ENCODE results near the gene SOX10. TPM values are rescaled to one million over a fixed set of nuclear protein-coding genes. Genes with fewer than 3 reads are reported as not detected.

The SOX10 gene
- polyA plus RNA-seq, 3 donors = 1.4 to 2.3 (median 1.5) TPM

DNA sequence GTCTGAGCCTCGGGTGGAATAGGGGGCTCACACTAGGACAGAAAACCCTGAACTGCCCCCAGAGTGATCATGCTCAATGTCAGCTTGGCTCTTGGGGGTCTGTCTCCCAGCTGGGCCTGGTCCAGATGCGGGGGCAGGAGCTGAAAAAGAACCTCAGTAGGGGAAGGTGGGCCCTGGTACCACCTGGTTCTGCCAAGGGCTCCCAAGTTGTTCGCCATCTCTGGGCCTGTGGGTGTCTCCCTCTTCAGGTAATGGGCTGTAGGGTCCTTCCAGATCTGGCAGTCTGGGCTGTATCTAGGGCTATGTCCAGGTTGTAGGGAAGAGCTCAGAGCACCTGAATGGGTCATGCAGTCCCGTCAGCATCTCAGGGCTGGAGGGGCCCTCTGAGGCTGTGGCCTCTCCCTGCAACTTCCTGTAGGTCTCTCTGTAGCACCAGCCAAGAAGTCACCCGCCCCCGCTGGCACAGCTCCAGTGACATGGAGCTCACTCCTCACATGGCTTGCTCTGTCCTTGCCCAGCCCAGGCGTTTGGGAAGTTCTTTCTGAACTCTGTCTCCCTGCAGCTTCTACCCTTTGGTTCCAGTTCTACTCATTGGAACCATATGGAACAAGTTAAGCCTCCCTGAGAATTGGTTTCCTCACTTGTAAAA, 33.0 kb upstream of the SOX10 start:
- no peak for DNase-seq

DNA sequence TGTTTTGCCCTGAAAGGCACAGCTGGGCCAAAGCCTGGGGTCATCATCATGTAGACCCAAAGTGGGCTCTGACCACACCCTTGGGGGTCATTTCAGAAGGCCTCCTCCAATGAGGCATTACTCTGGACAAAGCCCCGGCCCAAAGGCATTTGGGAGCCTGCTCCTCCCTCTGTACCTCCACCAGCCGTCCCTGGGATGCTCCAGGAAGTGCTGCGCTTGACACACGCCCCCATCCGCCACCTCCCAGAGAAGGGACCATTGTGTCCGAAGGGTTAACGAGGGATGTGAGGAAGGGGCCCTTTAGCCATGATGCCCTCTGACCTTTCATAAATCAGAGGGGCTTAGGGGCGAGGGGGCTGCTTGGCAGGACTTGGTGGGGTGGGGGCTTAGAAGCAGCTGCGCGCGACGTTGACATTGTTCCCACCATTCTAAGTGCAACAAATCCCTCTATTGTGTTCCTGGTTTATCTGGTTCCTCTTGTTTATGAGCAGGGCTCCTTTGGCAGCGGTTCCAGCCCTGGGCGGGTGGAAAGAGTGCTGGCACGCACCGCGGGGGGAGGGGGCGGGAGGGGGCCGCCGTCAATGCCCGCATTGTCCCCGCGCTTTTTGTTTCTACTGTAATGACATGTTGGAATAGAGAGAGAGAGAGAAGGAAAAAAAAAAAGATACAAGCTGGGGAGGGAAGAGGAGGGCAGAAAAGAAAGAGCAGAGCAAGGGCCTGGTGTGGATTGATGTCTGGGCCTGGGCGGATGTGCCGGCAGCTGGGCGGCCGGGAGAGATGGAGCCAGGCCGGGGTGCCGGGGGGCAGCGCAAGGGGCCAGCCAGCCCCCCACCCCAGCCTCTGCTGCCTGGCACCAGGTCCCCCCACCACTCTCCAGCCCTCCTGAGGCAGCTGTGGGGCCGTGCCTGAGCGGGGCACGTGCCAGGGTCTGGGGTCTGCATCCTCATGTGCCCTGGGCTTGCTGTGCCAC, 32.1 kb upstream of the SOX10 start:
- no peak for DNase-seq

DNA sequence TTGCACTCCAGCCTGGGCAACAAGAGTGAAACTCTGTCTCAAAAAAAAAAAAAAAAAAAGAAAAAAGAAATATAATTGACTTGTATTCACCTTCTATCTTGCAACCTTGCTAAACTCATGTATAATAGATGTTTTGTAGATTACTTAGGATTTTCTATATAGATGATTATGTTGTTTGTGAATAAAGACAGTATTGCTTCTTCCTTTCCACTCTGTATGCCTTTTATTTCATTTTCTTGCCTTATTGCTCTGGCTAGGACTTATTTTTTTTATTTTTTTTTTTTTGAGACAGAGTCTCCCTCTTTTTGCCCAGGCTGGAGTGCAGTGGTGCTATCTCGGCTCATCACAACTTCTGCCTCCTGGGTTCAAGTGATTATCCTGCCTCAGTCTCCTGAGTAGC, 29.7 kb upstream of the SOX10 start:
- no peak for DNase-seq

DNA sequence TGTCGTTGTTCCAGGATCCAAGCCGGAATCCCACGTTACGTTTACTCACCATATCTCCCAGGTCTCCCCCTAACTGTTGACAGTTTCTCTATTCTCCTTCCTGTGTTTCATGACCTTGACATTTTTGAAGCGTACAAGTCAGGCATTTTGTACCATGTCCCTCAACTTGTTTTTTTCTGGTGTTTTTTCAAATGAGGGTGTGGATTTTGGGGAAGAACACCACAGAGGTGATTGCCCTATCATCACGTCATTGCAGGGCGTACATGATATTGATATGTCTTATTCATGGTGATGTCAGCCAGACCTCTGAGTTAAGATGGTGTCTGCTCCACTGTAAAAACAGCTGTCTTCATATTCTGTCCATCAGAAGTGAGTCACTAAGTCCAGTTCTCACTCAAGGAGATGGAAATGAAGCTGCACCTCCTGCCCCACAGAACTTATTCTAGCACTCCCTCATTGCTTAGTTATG, 28.3 kb upstream of the SOX10 start:
- DNase-seq = no peak

DNA sequence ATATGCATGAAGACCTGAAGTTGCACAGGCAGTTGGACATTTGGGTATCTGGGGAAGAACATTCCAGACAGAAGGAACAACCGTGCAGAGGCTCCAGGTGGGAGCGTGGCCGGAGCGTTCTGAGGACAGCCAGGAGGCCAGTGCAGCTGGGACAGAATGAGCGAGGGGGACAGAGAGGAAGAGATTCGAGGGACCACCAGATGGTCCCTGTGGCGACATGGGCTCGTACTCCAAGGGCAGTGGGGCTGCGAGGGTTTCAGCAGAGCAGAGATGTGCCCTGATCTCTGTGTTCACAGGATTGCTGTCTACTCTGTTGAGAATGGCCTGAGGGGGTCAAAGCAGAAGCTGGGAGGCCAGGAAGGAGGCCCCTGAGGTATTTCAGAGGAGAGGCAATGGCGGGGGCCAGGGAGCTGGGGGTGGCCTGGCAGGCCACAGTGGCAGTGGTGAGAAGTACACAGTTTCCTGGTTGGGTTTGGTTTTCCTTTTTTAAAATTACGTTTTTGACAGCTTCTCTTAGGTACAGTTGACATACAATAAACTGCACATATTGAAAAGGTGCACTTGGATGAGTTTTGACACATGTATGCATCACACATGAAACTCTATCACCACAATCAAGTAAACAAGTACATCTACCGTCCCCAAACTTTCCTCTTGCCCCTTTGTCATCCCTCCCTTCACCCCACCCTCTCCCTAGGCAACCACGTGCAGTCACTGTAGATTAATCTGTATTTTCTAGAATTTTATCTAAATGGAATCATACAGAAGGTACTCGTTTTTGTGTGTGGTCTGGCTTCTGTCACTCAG, 24.8 kb upstream of the SOX10 start:
- DNase-seq = no peak

DNA sequence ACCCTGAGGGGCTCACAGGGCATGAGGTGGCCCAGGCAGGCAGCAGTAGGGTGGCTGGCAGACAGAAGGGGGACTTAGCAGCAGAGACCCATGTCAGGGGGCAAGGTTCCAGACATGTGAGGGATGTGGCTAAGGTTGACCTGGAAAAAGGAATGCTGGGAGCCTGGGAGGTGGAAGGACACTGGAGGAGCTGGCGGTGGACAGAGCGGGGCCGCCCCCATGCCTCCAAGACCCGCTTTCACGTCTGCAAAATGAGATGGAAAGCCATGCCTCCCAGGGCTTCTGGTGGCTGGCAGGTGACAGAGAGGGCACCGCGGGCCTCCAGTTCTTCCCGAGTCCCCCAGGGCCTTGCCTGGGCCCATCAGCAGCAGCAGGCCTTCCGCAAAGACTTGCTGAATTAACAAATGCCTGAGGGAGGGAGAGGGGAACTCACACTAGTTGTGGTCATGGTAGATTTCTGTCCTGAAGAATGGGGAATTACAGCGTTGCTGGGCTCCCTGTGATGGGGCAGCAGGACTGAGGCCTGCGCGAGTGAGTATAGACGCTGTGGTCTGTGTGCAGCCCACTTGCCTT, 23.1 kb upstream of the SOX10 start:
- DNase-seq = no peak

DNA sequence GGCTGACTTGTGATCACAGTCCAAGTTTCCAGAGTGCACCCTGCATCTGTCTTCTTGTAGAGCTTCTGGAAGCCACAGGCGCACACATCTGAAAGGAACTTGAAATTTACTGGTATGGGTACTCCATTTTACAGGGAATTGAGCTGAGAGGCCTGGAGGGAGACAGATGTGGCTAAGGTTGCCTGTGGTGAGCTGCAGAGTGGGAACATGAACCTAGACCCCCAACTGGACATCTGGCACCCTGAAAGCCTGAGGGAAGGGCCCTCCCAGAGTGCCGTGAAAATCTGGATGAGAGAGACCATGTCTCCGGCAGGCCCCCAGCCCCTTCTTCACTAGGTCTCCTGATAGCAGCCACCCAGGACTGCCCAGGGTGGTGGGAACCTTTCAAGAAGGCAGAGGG, 22.6 kb upstream of the SOX10 start:
- DNase-seq = no peak

DNA sequence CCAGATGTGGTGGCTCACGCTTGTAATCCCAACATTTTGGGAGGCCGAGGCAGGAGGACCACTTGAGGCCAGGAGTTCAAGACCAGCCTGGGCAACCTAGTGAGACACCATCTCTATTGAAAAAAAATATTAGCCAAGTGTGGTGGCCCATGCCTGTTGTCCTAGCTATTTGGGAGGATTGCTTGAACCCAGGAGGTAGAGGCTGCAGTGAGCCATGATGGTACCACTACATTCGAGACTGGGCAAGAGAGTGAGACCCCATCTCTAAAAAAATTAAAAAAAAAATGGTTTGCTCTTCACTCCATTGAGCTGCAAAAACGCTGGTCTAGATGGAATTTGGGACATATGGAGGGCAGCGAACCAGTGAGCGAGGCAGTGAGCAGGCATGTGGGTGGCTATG, 21.6 kb upstream of the SOX10 start:
- DNase-seq = no peak

DNA sequence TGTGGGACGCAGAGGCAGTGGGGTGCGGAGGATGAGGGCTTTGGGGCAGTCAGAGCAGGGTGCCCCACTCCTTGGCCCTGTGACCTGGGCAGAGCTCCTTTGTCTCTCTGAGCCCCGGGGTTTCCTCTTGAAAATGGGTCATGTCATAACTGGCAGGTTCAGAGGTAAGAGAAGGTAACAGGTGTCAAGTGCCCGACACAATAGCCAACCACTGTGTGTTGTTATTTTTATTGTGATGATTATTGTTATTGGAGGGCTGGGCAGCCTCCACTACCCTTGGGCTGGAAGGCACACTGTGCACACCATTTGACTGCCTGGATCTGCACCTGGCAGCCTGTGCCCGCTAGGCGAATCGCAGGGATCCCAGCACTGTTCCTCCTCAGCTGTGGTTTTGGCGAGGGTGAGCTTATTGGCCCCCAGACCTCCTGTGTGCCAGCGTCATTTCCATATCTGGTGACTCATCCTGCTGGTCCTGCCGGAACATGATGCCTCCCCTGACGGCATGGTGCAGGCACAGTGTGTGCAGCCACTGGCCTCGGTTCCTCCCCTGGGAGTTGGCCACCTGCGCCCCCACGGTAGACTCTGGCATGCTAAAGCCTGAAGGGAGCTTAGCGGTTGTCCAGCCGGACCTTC, 15.4 kb upstream of the SOX10 start:
- no peak for DNase-seq

DNA sequence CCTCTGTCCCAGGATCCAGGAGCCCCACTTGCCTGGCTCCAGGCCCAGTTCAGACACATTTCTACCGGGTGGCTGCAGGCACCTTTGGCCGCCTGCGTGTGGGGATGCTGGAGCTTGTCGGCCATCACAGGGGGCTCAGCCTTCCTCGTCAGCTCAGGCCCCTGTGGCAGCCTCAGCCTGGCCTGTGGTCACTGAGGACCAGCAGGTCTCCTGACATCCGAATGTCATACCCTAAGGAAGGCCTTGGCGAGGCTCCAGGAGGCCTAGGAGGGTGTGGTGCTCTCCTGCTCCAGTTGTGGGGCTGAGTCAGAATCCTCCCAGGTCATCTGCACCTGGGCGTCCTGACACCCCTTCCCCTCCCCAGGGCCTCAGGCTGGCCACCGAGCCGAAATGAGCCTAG, 14.9 kb upstream of the SOX10 start:
- no peak for DNase-seq

DNA sequence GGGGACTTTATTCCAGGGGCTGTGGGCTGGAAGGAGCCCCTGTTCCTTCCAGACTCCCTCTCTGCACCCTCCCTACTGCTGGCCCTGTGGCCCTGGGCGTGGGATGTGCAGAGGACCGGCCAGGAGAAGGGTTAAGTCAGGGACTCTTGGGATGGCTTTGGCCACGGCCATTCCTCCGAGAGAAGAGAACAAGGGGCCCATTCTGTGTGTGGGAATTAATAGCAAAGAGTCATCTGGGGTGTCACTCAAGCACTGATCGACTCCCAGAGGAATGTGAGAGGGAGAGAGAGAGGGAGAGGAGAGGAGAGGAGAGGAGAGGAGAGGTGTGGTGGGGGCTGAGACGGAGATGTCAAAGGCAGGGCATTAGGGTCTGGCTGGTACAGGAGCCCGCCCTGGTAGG, 14.2 kb upstream of the SOX10 start:
- no peak for DNase-seq

DNA sequence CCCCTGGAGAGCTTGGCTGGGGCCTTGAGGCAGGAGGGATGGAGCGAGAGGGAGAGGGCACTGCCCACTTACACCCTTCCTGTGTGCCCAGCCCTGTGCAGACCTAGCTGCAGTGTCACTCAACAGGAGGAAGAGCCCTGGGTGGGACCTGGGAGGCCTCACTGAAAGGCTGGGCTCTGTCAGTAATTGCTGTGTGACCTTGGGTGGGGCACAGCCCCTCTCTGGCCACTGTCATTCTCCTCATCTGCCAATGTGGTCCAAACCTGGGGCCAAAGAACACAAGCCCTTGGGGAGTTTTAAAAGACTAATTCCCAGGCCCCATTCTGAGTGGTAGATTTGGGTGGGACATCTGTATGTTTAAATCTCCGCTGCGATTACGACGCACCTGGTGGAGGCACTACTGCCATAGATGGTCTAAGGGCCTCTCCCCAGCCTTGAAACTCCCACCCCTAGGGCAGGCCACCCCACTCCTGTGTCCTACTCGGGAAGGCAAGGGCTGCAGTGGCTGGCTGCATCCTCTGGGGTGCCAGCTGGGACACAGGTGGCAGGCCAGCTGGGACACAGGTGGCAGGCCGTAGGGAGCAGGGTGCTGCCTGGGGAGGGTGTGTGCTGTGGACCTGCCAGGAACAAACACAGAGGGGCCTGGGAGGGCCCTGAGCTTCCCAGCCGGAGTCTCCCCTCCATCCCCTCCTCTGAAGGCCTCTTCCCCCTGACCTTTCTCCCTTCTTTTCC, 12.3 kb upstream of the SOX10 start:
- DNase-seq = no peak

DNA sequence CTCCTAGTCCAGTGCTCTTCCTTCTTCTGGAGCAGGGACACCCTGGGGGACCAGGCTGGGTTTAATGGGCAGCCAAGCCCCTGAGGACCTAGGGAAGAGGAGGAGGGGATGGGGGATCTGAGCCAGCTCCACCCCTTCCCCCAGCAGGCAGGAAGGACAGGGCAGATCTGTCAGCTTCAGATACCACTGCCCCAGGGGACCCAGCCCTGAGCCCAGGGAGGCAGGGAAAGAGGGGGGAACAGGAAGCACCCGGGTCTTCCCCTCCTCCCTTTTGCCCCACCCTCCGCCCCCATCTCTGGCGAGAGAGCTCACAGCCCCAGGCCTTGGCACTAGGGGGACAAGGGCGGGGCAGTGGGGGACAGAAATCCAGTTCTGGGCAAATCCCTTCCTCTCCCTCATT, 11.7 kb upstream of the SOX10 start:
- DNase-seq = no peak

DNA sequence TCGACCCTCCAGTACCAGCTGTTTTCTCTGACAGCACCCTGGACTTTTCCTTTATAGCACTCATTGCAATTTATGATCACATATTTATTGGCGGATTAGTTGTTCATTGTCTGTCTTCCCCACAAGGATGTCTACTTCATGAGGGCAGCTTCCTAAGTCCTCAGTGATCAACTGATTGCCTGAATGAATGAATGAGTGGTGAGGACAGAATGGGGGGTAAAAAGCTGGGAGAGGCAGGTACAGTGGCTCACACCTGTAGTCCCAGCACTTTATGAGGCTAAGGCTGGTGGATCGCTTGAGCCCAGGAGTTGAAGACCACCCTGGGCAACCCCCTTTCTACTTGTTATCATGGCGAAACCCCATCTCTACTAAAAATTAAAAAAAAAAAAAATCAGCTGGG, 11.1 kb upstream of the SOX10 start:
- no peak for DNase-seq

DNA sequence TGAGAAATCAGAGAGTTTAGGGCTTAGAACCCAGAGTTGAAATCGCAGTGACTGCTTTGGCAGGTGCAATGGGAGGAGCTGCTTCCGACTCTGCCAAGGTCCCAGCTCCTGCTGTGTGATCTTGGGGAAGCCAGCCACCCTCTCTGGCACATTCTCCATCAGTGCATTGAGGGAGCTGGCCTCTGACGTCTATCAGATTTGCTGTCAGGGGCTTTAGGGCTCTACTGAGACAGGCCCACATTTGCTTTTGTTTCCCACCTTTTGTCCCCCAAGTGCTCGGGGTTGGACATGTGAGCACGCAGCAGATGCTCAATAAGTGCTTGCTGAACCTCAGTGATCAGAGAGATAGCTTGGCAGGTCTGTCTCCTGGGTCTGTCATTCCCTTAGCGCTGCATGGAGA, 10.6 kb upstream of the SOX10 start:
- DNase-seq = no peak

DNA sequence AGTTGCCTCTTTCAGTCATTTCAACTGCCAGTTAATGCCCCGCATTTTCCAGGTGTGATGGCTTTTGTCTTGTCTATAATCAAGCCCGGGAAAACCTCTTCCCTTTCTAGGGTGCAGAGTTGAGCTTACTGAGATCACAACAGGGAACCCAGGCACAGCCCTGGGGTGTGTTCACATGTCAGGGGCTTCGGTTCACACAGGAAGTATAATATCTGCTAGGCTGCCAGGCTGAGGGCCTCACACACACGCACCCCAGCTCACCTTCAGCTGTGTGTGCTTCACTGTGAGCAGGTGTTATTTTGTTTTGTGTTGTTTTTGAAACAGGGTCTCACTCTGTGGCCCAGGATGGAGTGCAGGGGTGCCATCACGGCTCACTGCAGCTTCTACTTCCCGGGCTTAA, 9.7 kb upstream of the SOX10 start:
- DNase-seq = no peak

DNA sequence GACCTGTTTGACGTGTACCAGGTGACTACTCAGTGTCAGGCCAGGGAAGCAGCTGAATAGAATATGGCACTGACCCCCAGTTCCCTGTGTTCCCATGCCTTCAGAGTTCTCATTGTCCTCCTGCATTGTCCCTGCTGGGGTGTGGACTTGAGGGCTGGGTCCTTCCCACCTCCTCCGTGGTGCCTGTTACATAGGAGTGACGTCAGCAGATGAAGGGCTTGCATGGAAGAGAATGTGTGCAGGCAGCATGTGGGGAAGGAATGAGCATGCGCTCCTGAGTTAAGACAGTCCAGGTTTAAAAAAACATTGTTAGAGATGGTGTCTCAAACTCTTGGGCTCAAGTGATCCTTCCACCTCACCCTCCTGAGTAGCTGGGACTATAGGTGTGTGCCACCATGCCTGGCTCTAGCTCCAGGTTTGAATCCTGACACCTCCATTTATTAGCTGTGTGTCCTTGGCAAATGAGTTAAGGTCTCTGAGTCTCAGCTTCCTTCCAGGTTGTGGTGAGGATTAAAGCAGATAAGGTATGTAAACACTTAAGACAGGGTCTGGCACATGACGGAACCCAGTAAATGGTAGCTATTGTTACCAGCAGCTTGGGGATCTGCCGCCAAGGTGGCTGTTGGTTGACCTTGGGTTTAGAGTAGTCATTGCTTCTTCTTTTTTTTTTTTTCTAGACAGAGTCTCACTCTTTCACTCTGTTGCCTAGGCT, 7.5 kb upstream of the SOX10 start:
- DNase-seq = no peak

DNA sequence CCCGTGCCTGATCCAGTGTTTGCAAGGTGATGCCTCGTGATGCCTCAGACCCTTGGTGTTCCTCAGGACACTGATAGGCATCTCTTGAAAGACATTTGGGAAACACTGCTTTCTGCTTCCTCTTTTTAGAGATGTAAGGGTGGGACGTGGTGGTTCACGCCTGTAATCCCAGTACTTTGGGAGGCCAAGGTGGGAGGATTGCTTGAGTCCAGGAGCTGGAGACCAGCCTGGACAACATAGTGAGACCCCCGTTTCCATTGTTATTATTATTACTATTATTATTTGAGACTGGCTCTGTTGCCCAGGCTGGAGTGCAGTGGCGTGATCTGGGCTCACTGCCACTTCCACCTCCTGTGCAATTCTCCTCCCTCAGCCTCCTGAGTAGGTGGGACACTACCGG, 6.5 kb upstream of the SOX10 start:
- DNase-seq = no peak

DNA sequence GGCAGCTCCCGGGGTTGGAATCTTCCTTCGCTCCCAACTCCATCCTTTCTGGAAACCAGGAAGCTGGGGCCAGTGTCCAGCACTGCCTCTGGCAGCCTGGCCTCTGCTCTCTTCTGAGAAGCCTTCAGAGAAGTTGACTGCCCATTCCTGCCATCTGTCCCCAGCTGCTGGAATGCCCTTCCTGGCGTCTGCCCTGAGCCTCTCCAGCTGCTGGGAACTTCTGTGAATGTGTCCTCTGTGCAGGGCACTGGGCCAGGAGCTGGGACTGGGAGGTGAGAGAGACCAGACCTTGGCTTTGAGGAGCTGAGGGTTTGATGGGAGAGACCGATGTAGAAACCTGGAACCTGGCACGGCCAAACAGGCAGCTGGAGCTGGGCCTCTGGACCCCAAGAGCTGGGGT, 5.9 kb upstream of the SOX10 start:
- no peak for DNase-seq

Data from renal pelvis (tissue), 4 donors.